Measurements from ENCODE around the gene ZDHHC8.

DNA sequence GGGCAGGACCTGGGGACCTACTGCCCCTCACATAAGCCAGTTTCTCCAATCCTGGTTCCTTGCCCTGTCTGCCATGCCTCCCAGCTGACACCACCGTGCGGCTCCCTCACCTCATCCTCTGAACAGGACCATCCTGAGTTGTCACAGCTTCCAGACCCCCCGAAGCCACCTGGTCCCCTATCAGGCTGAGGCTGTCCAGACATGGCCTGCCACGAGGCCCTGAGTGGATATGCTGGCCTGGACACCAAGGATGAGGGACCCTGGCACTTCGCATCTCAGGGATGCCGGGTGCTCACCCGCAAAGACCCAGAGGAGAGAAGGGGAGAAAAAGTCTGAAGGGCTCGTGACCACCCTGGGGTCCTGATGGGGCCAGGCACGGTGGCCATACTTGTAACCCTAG is 35.1 kb downstream of the ZDHHC8 start:
- TF ChIP-seq CTCF (IDR thresholded peaks at IDR 0.05 in 2 of 3, conservative IDR thresholded peaks at IDR 0.05 in 1 of 3; ENCODE audit: borderline replicate concordance in 1 of 3, insufficient read depth in 1 of 3, low read depth in 2 of 3, low read length in 2 of 3) (no peak), EZH2phosphoT487 (IDR thresholded peaks at IDR 0.05; ENCODE audit: borderline replicate concordance) (no peak)

Data from HCT116 (cell line).